ENCODE measurements around the gene TASP1.
"Not testable (repeated sequence)": the region's sequence is repeated elsewhere in the genome, so short reads cannot be mapped to it uniquely, and the experiment has no call there.

The TASP1 gene

DNA sequence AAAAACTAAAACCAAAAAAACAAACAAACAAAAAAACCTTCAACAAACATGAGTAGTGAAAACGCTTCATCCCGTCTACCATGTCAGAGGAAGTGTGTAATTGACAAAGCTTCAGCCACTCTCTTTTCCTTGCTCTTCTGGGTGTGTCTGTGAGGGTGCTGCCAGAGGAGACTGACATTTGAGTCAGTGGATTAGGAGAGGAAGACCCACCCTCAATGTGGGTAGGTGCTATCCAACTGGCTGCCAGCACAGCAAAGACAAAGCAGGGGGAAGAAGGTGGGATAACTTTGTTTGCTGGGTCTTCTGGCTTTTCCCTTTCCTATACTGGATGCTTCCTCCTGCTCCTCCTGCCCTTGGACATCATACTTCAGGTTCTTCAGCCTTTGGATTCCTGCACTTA, 145.6 kb downstream of the TASP1 start:
- DNase-seq (ENCODE audit: low read depth): no peak

- peak; percentile 70 for DNase-seq (ENCODE audit: low read depth)
These were observed 146.7 kb downstream of the TASP1 start for GRCh38 chr20:13492001-13492481.

DNA sequence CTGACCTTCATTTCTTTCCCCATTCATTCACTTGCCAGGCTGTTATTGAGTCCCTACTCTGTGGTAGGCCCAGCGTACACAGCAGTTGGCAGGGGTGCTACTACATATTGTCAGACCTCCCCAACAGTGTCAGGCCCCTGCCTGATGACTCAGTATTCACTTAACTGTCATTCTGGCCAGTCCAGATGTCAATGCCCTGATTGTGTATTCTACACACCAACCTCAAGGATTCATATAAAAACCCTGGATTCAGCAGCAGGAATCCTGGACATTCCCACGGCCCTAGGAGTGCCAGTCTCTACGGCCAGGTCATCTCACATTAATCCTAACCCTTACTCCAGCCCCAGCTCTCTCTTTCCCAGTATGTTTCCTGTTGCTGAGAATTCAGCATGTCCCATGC, 151.5 kb downstream of the TASP1 start:
- no peak for DNase-seq (ENCODE audit: low read depth)

DNA sequence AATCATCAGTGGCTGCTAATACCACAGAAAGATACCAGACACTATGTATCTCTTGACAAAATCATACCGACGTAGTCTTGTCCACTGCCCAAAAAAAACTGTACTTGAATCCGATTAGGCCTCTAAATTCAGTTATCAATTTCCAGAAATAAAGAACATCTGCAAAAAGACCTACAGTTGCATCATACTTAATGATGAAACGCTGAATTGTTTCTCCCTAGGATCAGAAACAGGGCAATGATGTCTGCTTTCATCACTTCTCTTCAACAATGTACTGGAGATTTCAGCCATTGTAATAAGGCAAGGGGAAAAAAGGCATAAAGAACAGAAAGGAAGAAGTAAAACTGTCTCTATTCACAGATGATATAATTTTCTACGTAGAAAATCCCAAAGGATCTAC, 152.0 kb downstream of the TASP1 start:
- DNase-seq (ENCODE audit: low read depth): no peak

DNA sequence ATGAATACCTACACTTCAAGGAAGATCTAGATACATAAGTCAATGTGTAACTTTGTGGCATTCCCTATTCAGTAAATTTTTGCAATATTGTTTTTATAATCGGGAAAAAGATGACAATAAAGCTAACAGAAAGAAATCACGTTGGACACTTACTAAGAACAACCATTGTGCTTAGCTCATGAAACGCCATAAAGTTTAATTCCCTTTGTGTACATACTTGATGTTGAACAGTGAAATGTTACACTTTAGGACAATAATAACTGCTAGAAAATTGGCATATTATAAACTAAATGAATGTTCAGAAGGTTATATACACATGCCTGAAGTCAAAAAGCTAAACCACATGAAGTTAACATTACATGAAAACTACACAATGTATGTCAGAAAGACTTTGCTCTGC, 153.2 kb downstream of the TASP1 start:
- no peak for DNase-seq (ENCODE audit: low read depth)

GRCh38 chr20:13485019-13485418, 153.7 kb downstream of the TASP1 start:
- DNase-seq (ENCODE audit: low read depth): not testable (repeated sequence)

DNA sequence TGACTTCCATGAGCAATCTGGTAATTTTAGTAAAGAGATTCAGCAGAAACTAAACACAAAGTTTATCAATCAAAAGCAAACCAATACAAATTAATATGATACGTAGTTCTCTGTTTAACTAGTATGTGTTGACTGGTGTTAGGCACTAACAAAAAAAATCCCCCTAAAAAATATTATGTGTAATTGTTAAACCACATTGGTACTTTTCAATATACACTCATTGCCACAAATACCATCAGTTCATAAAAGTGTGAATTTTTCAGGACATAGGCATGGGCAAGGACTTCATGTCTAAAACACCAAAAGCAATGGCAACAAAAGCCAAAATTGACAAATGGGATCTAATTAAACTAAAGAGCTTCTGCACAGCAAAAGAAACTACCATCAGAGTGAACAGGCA, 155.3 kb downstream of the TASP1 start:
- not testable (repeated sequence) for DNase-seq (ENCODE audit: low read depth)

- no peak for DNase-seq (ENCODE audit: low read depth)
These were observed 160.4 kb downstream of the TASP1 start for GRCh38 chr20:13478366-13478765.

DNA sequence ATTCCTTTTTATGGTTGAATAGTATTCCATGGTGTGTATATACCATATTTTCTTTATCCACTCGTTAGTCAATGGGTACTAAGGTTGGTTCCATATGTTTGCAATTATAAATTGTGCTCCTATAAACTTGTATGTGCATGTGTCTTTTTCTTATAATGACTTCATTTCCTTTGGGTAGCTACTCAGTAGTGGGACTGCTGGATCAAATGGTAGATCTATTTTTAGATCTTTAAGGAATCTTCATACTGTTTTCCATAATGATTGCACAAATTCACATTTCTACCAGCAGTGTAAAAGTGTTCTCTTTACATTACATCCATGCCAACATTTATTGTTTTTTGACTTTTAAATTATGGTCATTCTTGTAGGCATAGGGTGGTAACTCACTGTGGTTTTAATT, 164.3 kb downstream of the TASP1 start:
- peak; percentile 45 for DNase-seq (ENCODE audit: low read depth)

DNA sequence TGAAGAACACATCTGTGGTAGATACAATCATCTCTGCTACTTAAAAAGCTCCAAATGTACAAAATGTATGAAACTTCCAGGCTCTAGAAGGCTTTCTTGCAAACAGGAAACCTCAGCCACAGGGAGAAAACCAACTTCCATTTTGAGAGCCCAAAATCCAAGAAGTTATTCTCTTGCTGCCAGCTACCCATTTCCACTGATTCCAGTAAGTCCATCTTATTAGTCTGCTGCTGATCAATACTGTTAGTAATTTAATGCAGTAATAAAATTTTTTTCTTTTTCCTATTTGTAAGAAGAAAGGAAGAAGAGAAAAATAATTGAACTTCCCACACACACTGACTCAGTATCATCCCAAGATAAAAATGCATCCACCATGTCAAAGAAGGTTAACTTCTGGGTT, 169.5 kb downstream of the TASP1 start:
- DNase-seq (ENCODE audit: low read depth): no peak

- peak; percentile 73 for DNase-seq (ENCODE audit: low read depth)
These were observed 170.6 kb downstream of the TASP1 start for GRCh38 chr20:13468166-13468565.

DNA sequence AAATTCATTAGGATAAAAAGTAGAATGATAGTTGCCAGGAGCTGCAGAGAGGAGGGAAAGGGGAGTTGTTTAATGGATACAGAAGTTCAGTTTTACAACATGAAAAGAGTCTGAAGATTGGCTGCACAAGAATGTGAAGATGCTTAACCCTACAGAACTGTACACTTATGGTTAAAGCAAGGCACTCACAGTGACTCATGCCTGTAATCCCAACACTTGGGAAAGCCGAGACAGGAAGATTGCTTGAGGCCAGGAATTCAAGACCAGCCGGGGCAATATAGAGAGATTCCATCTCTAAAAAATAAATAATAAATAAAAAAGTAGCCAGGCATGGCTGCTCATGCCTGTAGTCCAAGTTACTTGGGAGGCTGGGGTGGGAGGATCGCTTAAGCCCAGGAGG, 174.0 kb downstream of the TASP1 start:
- DNase-seq (ENCODE audit: low read depth): peak; percentile 89

- peak; percentile 23 for DNase-seq (ENCODE audit: low read depth)
These were observed 176.8 kb downstream of the TASP1 start for GRCh38 chr20:13461849-13462458.

DNA sequence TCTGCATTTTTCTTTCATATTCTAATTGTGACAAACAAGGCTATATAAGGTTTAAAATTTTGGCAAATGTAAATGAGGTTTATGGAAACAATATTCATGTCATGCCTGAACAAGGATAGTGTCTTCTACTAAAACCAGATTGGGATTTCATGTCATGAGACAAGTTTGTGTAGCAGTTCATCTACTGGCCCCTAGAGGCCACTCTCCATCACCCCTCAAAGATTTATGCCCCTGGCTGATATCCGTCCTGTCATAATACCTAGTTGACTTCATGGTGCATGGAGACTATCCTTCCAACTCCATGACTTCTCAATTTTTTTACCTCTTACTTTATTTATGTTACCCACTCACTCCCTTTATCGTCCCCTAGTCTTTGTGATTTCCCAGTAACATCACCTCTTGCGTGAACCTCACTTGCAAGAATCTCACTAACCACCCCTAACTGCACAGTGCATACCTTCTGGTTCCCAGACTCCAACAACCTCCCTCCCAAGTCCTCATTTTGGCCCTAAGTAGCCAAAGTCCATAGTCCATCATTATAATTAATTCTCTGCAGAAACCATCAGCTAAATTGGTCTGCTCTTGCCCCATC, 179.8 kb downstream of the TASP1 start:
- peak; percentile 52 for DNase-seq (ENCODE audit: low read depth)

DNA sequence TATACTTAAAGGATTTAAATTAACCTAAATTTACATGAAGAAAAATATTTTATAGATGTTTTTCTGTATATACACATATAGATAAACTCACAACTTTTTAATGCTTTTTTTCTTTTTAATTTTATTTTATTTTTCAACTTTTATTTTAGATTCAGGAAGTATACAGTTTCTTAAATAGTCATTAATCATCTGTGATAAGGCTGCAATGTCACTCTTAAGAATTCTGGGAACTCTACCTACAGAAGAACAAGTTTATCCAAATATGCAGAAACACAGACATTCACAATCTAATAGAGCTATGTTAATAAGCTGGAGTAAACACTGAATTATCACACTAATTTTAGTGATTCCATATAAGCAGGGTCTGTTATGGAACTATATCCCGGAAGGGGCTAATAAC, 181.2 kb downstream of the TASP1 start:
- DNase-seq (ENCODE audit: low read depth): no peak

- peak; percentile 31 for DNase-seq (ENCODE audit: low read depth)
These were observed 183.0 kb downstream of the TASP1 start for GRCh38 chr20:13455713-13456112.

DNA sequence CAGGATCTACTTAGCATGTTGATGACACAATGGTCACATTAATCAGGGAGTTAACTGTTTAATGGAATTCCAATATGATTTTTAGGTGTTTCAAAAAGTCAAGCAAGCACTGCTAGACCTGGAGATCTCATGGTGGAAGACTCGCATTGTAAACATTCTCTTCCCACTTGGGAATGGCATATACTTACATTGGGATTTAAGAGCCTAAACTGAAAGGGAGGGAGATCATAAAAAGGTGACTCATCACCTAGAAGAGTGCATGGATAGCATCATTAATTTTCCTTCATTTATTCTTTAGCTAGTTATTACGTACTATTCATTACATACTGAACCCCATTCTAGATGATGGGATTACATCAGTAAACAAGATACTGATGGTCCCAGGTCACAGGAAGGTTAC, 185.4 kb downstream of the TASP1 start:
- DNase-seq (ENCODE audit: low read depth): no peak

GRCh38 chr20:13452470-13453124, 186.1 kb downstream of the TASP1 start:
- no peak for DNase-seq (ENCODE audit: low read depth)

DNA sequence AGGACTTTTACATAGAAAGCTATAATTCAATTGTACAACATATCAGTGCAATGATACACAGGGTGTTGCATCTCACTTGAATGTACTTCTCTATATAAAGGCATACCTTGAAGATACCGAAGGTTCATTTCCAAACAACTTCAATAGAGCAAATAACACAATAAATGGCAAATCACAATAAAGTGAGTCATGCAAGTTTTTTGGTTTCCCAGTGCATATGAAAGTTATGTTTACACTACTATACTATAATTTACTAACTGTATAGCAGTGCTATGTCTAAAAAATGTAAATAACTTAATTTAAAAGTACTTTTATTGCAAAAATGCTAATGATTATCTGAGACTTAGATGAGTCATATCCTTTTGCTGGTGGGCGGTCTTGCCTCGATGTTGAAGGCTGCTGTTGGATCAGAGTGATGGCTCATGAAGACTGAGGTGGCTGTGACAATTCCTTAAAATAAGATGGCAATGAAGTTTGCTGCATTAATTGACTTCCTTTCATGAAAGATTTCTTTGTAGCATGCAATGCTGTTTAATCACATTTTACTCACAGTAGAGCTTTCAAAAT, 188.8 kb downstream of the TASP1 start:
- peak; percentile 70 for DNase-seq (ENCODE audit: low read depth)

DNA sequence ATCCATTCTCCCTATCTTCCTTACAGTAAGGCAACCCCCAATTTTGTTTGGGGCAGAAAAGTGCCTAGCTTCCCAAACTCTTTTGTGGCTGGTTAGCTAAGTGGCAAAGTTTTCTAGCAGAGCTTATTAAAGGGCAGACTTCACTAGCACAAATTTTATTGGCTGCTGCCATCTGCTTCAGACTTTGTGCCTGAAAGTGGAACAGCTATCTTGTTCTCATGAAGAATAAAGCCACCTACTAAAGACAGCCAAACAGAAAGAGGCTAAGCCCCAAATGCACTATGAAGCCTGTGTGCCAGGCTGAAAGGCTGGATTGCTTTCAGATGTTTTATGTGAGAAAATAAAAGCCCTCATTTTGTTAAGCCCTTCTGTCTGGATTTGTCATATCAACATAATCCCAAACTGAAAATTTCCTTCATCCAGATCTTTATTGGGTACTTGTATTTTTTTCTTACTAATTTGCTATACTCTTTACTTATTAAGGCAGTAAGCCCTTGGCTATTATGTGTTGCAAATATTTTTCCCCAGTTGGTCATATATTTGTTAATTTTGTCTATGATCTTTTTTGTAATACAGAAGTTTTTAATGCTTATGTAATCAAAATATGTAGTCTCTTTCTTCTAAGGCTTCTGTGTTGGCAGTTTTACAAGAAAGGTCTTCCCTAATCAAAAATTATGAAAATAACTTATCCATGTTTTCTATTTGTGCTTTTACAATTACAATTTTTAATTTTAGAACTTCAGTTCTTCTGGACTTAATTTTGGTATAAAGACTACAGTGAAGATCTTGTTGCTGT, 191.1 kb downstream of the TASP1 start:
- DNase-seq (ENCODE audit: low read depth): no peak

- DNase-seq (ENCODE audit: low read depth): peak; percentile 51
These were observed 195.0 kb downstream of the TASP1 start for GRCh38 chr20:13443690-13444089.

DNA sequence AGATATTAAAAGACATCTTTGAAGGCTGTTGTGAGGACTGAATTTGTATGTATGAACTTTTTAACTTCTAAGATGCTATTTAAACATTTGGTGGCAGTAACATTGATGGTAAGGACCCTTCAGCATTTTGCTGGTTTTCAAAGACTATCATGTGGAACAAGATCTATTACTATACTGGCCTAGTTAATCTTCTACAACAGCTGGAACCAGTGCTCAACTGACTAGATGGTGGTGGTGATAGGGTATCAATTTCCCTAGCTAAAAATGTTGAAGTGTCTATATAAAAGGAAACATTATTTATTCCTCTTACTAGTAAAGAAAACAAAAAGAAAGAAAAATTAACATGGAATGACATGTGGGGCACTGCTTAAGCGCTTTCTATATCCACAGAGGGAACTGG, 195.7 kb downstream of the TASP1 start:
- no peak for DNase-seq (ENCODE audit: low read depth)

Data from EH (cell line).